KBM-7 (cell line): ENCODE results near the gene KCTD18.

Source experiments
- DNase-seq: peaks from one replicate; pipeline ENCODE4 v3.0.0-alpha.2; 2015
- in situ Hi-C: fragments of 300-500 bp; cut with MboI; formaldehyde crosslinking; loops from 2 replicates; pipeline ENCODE4 v1.14.3; 2020; ENCODE audit warnings: low sequenced_read_pairs, low pct_unique_long_range_greater_than_20kb, mixed read lengths

The KCTD18 gene

GRCh38 chr2:200463452-200463851 lies 46.4 kb downstream of the KCTD18 start:
- in situ Hi-C loops = no loop called here
- no peak for DNase-seq

DNA sequence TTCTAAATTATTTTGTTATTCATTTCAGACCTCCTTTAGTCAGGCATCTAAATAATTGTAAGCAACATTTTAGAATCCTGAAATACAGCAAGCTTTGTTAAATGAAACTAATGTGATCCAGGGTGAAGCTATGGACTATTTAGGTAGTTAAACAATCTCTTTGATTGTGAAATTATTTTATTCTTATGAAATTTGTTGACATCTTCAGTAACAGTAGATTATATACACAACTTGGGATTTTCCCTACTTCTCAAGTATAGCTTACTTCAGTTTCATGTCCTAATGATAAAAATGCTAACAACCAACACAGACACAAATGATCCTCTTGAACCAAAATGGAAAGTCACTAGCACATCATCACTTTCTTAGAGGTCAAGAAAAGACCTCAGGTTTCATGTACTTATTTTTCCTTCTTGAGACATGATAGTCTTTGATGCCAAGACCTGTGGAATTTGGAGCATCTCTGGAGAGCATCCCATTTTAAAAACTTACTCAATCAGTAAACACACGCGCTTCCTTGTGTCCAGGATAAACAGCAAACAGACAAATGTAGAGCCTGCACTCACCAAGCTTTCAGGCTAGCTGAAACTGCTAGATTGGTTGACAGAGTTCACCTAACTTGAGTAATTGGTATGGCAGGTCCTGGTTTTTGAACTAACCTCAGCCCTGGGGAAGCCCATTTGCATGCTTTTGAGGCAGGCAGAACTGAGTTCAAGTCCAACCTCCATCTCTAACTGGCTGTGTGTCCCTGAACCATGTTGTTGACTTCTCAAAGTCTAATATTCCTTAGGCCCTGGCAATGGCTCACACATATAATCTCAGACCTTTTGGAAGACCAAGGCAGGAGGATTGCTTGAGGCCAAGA lies 47.8 kb downstream of the KCTD18 start:
- DNase-seq = no peak
- in situ Hi-C loops = no loop called here

DNA sequence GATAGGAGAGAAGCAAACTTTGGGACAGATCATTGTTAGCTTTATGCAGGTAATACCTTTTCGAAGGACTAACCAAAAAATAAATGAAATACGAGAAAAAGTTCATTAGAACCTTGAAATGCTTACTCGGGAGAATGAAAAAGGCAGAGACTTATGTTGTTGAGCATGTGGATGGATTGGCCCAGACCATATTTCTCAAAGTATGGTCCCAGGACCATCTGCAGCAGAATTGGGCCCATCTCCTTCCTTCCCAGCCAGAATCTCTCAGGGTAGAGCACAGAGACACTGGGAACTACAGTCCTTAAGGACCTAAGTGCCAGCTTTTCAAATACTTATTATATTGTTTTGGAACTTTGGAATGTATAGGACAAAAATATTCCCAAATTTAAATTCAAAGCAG lies 50.8 kb downstream of the KCTD18 start:
- in situ Hi-C loops = no loop called here
- no peak for DNase-seq

DNA sequence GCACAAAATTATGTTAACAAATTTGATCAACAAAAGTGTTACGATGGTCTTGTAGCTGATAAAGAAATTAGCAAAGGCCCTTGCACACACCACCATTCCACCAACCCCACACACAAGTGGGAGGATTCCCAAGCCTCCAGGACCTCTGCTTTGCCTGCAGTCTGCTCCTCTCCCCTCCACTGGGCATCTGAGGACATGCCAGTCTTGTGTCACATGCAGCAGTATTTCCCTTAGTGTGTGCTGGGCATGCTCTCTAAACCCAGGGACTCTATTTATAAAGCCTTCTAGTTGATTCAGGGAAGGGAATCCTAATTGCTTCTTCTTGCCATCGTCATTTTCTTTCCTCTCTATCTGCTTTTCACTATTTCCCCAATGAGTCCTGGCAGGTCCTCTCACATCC lies 53.3 kb downstream of the KCTD18 start:
- in situ Hi-C loops = no loop called here
- DNase-seq = no peak

- in situ Hi-C loops = no loop called here
- no peak for DNase-seq
These were observed 53.9 kb downstream of the KCTD18 start for GRCh38 chr2:200455958-200456421.

DNA sequence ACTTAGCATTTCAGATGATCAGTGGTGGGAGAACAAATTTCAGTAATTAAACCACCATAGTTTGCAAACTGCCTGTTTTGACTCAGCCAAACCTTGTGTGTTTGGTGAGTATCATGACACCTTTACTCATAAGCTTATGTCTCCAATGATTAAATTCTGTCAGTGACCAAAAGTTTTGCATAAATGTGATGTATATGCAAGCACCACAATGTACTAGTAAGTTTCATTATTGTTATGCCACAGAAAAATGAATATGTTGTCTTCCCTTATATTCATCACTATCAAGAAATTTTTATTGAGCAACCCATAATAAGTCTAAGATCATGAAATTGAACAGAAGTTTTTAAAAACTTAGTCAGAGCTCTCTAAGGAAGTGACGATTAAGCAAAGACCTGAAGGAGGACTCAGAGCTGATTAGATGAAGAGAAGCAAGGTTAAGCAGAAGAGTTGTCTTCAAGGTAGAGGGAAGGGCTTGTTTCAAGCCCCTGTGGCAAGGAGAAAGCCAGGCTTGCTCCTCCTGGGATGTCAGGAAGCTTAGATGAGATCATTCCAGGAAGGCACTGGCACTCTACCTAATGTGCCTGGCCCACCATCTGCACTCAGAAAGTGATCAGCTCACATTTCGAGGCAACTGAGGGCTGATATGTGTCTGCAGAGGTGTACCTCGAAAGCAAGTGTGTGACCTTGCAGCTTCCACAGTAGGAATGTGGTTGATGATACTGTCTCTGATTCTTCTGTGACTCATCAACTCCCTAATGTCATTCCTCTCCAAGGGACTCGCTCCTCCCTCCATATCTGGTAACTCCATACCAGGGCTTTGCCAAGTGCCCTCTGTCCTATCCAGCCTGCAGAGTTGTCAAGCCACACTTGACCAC lies 54.7 kb downstream of the KCTD18 start:
- DNase-seq = no peak
- in situ Hi-C loops = no loop called here

- in situ Hi-C loops = no loop called here
- no peak for DNase-seq
These were observed 55.9 kb downstream of the KCTD18 start for GRCh38 chr2:200453853-200454534.

GRCh38 chr2:200453142-200453852 lies 56.6 kb downstream of the KCTD18 start:
- DNase-seq = no peak
- in situ Hi-C loops = no loop called here

DNA sequence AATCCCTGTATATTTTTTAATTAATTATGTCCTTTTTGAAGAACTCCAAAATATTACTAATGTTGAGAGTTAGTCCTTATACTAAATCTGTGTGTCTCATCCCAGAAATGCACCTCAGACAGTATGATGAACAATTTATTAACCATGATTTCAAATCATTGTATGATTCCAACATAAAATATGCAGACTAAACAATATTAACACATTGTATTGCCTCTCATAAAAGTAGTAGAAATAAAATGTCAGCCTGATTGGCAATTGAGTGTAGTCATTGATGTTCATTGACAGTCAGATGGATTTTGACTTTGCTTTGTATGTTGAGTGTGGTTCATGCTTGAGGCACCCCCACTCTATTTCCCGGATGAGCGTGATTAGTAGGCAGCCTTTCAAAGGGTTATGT lies 57.5 kb downstream of the KCTD18 start:
- in situ Hi-C loops = no loop called here
- no peak for DNase-seq

DNA sequence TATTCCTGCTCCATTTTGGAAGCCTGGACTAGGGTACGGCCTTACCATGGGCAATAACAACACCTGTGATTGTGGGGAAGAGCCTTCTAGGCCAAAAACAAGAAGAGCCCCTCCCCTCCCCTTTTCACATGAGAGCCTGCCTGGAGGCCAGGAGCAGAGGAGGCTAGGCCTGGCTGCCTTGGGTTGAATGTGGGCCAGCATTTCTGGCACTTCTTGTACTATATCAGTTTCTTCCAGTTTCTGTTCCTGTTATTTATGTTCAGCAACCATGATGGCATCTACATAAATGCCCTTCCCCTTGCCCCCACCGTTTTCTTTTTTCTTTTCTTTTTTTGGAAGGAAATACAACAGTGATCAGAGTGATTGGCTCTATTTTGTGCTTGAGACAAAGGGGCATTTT lies 58.4 kb downstream of the KCTD18 start:
- no peak for DNase-seq

GRCh38 chr2:200450288-200450687 lies 59.6 kb downstream of the KCTD18 start:
- in situ Hi-C loops = no loop called here

More for the DNA sequence above, 58.4 kb downstream of the KCTD18 start:
- in situ Hi-C loops = no loop called here

DNA sequence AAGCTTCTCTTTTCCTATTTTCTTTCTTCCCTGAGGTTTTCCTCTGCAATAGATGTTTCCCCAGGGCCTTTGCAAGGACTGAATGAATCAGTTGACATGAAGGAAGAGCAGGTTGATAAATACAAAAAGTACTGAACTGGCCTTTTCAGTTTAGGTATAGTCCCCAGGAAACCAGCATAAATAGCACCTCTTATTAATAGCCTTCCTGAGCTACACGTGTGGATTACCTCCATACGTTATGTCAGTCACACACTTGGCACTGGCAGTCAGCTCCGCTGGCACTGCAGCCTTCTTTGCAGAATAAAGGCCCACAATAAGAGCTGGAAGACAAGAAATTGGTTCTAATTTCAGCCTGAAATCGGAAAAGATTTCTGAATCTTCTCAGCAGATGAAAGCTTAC lies 60.7 kb downstream of the KCTD18 start:
- in situ Hi-C loops = no loop called here
- no peak for DNase-seq

More at GRCh38 chr2:200450288-200450687, 59.6 kb downstream of the KCTD18 start:
- DNase-seq = peak; percentile 19

DNA sequence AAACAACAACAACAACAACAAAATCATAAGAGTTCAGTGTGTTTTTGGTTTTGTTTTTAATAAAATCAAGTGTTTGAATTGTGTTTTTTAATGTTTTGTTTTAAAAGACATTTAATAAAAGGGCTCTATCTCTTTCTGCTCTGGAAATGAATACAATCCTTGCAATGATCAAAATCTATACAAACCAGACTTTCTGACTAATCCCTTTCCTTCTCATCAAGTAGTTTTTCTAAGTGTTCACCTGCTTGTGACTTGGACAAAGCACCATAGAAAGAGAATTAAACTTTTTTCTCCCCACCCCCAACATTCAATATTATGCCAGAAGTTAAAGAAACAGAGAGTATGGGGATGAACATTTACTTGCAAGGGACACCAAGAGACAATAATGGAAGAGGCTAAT lies 61.4 kb downstream of the KCTD18 start:
- no peak for DNase-seq
- in situ Hi-C loops = no loop called here

- no peak for DNase-seq
- in situ Hi-C loops = no loop called here
These were observed 62.6 kb downstream of the KCTD18 start for GRCh38 chr2:200447139-200447855.

- in situ Hi-C loops = no loop called here
- no peak for DNase-seq
These were observed 63.3 kb downstream of the KCTD18 start for GRCh38 chr2:200446612-200447011.

GRCh38 chr2:200445284-200445683 lies 64.6 kb downstream of the KCTD18 start:
- DNase-seq = no peak
- in situ Hi-C loops = no loop called here

- no peak for DNase-seq
- in situ Hi-C loops = no loop called here
These were observed 65.3 kb downstream of the KCTD18 start for GRCh38 chr2:200444530-200444929.

- DNase-seq = no peak
- in situ Hi-C loops = no loop called here
These were observed 66.0 kb downstream of the KCTD18 start for GRCh38 chr2:200443916-200444315.
